Measurements from ENCODE around the gene IFITM10. TPM values are rescaled to one million over a fixed set of nuclear protein-coding genes. Genes with fewer than 3 reads are reported as not detected.

Gene IFITM10
- total and polyA plus RNA-seq, 9 of the 15 experiments (the other 6 are each of a cell fraction or from before 2014, with no cell fraction given): 0.08 to 0.13 (median 0.09) TPM; not detected in 6

- TF ChIP-seq USF1 (CRISPR knock-in tag; IDR thresholded peaks at IDR 0.05): no peak
- TF ChIP-seq PRMT5 (CRISPR knock-in tag; IDR thresholded peaks at IDR 0.05): no peak
- TF ChIP-seq DACH1 (IDR thresholded peaks at IDR 0.05; ENCODE audit: partially characterized antibody): peak; percentile 5
- no peak for TF ChIP-seq POLR2H (tag; IDR thresholded peaks at IDR 0.05; ENCODE audit: low read depth)
- TF ChIP-seq, protein P1, sequence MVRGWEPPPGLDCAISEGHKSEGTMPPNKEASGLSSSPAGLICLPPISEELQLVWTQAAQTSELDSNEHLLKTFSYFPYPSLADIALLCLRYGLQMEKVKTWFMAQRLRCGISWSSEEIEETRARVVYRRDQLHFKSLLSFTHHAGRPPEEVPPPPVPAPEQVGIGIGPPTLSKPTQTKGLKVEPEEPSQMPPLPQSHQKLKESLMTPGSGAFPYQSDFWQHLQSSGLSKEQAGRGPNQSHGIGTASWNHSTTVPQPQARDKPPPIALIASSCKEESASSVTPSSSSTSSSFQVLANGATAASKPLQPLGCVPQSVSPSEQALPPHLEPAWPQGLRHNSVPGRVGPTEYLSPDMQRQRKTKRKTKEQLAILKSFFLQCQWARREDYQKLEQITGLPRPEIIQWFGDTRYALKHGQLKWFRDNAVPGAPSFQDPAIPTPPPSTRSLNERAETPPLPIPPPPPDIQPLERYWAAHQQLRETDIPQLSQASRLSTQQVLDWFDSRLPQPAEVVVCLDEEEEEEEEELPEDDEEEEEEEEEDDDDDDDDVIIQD (CRISPR knock-in tag; IDR thresholded peaks at IDR 0.05): no peak
- TF ChIP-seq ARHGAP35 (IDR thresholded peaks at IDR 0.05; ENCODE audit: partially characterized antibody): no peak
- no peak for TF ChIP-seq E2F6 (IDR thresholded peaks at IDR 0.05; ENCODE audit: borderline replicate concordance in 1 of 2, extremely low read depth in 1 of 2, insufficient read depth in 1 of 2, insufficient read length in 1 of 2, low read depth in 1 of 2, low read length in 1 of 2, poor library complexity in 1 of 2, severe bottlenecking in 1 of 2)
- TF ChIP-seq CCAR2 (IDR thresholded peaks at IDR 0.05; ENCODE audit: low read depth, low read length): no peak
- no peak for TF ChIP-seq ZNF184 (CRISPR knock-in tag; IDR thresholded peaks at IDR 0.05)
- TF ChIP-seq MCM2 (IDR thresholded peaks at IDR 0.05; ENCODE audit: low read depth): no peak
- no peak for TF ChIP-seq ETV1 (tag; conservative IDR thresholded peaks at IDR 0.05; ENCODE audit: low read depth)
- TF ChIP-seq ZNF232 (CRISPR knock-in tag; IDR thresholded peaks at IDR 0.05): no peak
- no peak for TF ChIP-seq TFAM (CRISPR knock-in tag; conservative IDR thresholded peaks at IDR 0.05)
- TF ChIP-seq RBM22 (IDR thresholded peaks at IDR 0.05; ENCODE audit: low read depth, low read length, poor library complexity, severe bottlenecking): no peak
- no peak for TF ChIP-seq CREB1 (IDR thresholded peaks at IDR 0.05)
- no peak for TF ChIP-seq CREB1 (CRISPR knock-in tag; IDR thresholded peaks at IDR 0.05)
- TF ChIP-seq PYGO2 (tag; IDR thresholded peaks at IDR 0.05): no peak
- TF ChIP-seq ZNF695 (CRISPR knock-in tag; IDR thresholded peaks at IDR 0.05): no peak
- TF ChIP-seq MEIS2 (IDR thresholded peaks at IDR 0.05; ENCODE audit: partially characterized antibody): peak; percentile 1
- TF ChIP-seq, protein P2, sequence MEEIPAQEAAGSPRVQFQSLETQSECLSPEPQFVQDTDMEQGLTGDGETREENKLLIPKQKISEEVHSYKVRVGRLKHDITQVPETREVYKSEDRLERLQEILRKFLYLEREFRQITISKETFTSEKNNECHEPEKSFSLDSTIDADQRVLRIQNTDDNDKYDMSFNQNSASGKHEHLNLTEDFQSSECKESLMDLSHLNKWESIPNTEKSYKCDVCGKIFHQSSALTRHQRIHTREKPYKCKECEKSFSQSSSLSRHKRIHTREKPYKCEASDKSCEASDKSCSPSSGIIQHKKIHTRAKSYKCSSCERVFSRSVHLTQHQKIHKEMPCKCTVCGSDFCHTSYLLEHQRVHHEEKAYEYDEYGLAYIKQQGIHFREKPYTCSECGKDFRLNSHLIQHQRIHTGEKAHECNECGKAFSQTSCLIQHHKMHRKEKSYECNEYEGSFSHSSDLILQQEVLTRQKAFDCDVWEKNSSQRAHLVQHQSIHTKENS (CRISPR knock-in tag; IDR thresholded peaks at IDR 0.05): no peak
- TF ChIP-seq IRF1 (CRISPR knock-in tag; IDR thresholded peaks at IDR 0.05; ENCODE audit: borderline replicate concordance): no peak
Observed at GRCh38 chr11:1772270-1773130, 22.1 kb upstream of the IFITM10 start (continued).

Data from K562 (cell line).